ENCODE results near the gene CCDC157. TPM values are rescaled to one million over a fixed set of nuclear protein-coding genes. Genes with fewer than 3 reads are reported as not detected.

CCDC157 gene
- total RNA-seq, 1 experiment from 2014 or later, result 6.2 TPM

DNA sequence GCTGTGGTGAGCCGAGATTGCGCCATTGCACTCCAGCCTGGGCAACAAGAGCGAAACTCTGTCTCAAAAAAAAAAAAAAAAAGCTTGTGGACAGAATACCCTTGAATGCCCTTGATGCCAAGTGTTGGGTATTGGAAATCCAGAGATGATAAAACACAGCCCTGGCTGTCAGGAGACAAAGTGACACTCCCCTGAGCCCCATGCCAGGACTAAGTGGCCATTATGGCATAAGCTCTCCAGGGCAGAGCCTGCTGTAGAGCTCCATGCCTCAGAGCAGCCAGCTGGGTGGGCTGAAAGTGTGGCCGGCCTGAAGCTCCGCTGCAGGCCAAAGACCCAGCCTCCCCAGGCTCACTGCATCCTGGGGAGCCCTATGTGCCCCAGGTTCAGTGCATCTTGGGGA is 25.5 kb downstream of the CCDC157 start:
- Histone ChIP-seq H3K27me3 (ENCODE audit: insufficient read depth, low read depth) (no peaks in the 10 kb centered on the region), H3K4me3 (no peak overlapping the region), H3K9me2 (ENCODE audit: insufficient read depth) (no peaks in the 10 kb centered on the region), H3K79me2 (ENCODE audit: low read depth) (peaks cover 5% of the 10 kb centered on the region; the same call in 1 of the 2 replicates), H2AFZ (no peak overlapping the region), H3K9me3 (ENCODE audit: insufficient read depth, low read depth) (no peaks in the 10 kb centered on the region), H4K20me1 (ENCODE audit: insufficient read depth) (no peaks in the 10 kb centered on the region), H3F3A (ENCODE audit: insufficient read depth, low read depth) (0 out of 2 replicates have a peak, but pooled peaks cover 3% of the 10 kb centered on the region), H3K4me1 (replicated peaks; ENCODE audit: insufficient read depth) (peaks cover 9% of the 10 kb centered on the region), H3K4me2 (no peak overlapping the region), H3K36me3 (ENCODE audit: low read depth) (no peaks in the 10 kb centered on the region), H3K27ac (no peak overlapping the region)
- TF ChIP-seq EZH2 (IDR thresholded peaks at IDR 0.05; ENCODE audit: low read depth) (no peak), CTCF (conservative IDR thresholded peaks at IDR 0.05) (no peak)
- ChIA-PET CTCF (interaction anchor here (0.6 to 0.7 kb wide), 2 partner anchors 193 to 242 kb away, joined by 6 to 9 read pairs; no protein-coding TSS in a partner anchor), POLR2A (ENCODE audit: unreplicated experiment) (interaction anchor here (0.7 kb wide), 1 partner anchor 211 kb away, joined by 4 read pairs; no protein-coding TSS in a partner anchor)
- DNase-seq, result no peak
- BruUV-seq (replicated peaks), result no TSS peak
- intact Hi-C loops (cut with micrococcal nuclease; ENCODE audit: unreplicated experiment), result no loop called here

DNA sequence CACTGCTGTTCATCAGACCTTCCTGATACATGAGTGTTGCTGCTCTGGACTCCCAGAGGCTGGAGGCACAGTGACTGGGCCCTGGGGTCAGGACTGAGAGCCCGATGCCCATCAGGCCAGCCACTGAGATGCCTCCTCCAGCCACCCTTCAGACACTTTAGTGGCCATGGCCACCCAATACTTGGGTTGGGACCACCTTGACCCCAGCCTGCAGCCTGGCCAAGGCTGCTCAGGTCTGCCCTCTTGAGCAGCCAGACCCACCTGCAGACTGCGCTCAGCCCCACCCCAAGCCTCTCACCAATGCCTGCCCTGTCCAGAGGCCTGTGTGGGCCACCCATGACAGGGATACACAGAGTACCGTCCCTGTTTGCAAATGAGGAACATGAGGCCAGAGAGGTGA is 26.3 kb downstream of the CCDC157 start:
- no peaks in the 10 kb centered on the region for H4K20me1 ChIP-seq (ENCODE audit: insufficient read depth)
- H3K4me2 ChIP-seq, result no peak overlapping the region
- DNase-seq, result no peak
- intact Hi-C loops (cut with micrococcal nuclease; ENCODE audit: unreplicated experiment), result no loop called here
- ChIA-PET CTCF (no interaction called here), POLR2A (ENCODE audit: unreplicated experiment) (interaction anchor here (0.7 kb wide), 1 partner anchor 210 kb away, joined by 4 read pairs; no protein-coding TSS in a partner anchor)
- no TSS peak for BruUV-seq (replicated peaks)
- H3K27me3 ChIP-seq (ENCODE audit: insufficient read depth, low read depth), result no peaks in the 10 kb centered on the region
- no peaks in the 10 kb centered on the region for H3K9me3 ChIP-seq (ENCODE audit: insufficient read depth, low read depth)
- H2AFZ ChIP-seq, result no peak overlapping the region
- peaks cover 9% of the 10 kb centered on the region for H3K4me1 ChIP-seq (replicated peaks; ENCODE audit: insufficient read depth)
- peaks cover 5% of the 10 kb centered on the region; the same call in 1 of the 2 replicates for H3K79me2 ChIP-seq (ENCODE audit: low read depth)
- no peak overlapping the region for H3K27ac ChIP-seq
- no peaks in the 10 kb centered on the region for H3K9me2 ChIP-seq (ENCODE audit: insufficient read depth)
- no peaks in the 10 kb centered on the region for H3K36me3 ChIP-seq (ENCODE audit: low read depth)
- no peak for TF ChIP-seq EZH2 (IDR thresholded peaks at IDR 0.05; ENCODE audit: low read depth)
- 0 out of 2 replicates have a peak, but pooled peaks cover 3% of the 10 kb centered on the region for H3F3A ChIP-seq (ENCODE audit: insufficient read depth, low read depth)
- no peak overlapping the region for H3K4me3 ChIP-seq

DNA sequence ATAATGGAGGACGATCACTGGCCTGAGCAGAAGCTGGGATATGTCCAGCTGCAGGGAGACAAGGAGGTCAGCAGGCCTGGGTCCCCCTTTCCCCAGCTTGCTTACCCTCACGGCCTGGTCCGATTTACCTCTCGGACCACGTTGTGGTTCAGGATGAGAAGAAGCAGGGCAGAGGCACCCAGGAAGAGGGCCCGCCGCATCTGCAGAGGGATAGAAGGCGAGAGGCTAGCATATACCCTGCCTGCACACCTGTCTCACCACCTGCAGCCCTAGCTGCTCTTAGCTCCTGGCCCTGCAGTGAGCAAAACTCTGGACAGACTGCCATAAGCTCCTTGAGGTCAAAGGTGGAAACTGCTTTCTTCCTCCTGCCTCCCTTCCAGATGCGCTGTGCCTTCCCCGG is 29.1 kb downstream of the CCDC157 start:
- intact Hi-C loops (cut with micrococcal nuclease; ENCODE audit: unreplicated experiment), result loop anchor here (1.0 kb wide), 1 partner anchor 123 kb away; no protein-coding TSS in a partner anchor
- H3K9me2 ChIP-seq (ENCODE audit: insufficient read depth), result no peaks in the 10 kb centered on the region
- H3K4me2 ChIP-seq, result peak overlapping the region; percentile 84
- H3K27me3 ChIP-seq (ENCODE audit: insufficient read depth, low read depth), result no peaks in the 10 kb centered on the region
- no peak overlapping the region for H3K27ac ChIP-seq
- ChIA-PET POLR2A (ENCODE audit: unreplicated experiment) (no interaction called here), CTCF (interaction anchor here (0.5 to 0.6 kb wide), 2 partner anchors 27 to 133 kb away, joined by 3 to 7 read pairs; no protein-coding TSS in a partner anchor)
- H3K4me3 ChIP-seq, result no peak overlapping the region
- peaks cover 5% of the 10 kb centered on the region; the same call in 1 of the 2 replicates for H3K79me2 ChIP-seq (ENCODE audit: low read depth)
- peaks cover 9% of the 10 kb centered on the region for H3K4me1 ChIP-seq (replicated peaks; ENCODE audit: insufficient read depth)
- no peak overlapping the region for H2AFZ ChIP-seq
- TF ChIP-seq CTCF (conservative IDR thresholded peaks at IDR 0.05), result no peak
- no peak for TF ChIP-seq EZH2 (IDR thresholded peaks at IDR 0.05; ENCODE audit: low read depth)
- H3F3A ChIP-seq (ENCODE audit: insufficient read depth, low read depth), result peaks cover 12% of the 10 kb centered on the region; the same call in 1 of the 2 replicates
- no peaks in the 10 kb centered on the region for H3K9me3 ChIP-seq (ENCODE audit: insufficient read depth, low read depth)
- H4K20me1 ChIP-seq (ENCODE audit: insufficient read depth), result no peaks in the 10 kb centered on the region
- no peak for DNase-seq
- H3K36me3 ChIP-seq (ENCODE audit: low read depth), result no peaks in the 10 kb centered on the region
- BruUV-seq (replicated peaks), result TSS peak; percentile 39
